Activated naive CD4-positive, alpha-beta T cell treated with anti-CD3 and anti-CD28 coated beads, Interleukin-2, amount 50 U/mL, for 72 hours (primary cell): ENCODE measurements around the gene SH3GLB2. TPM values are rescaled to one million over a fixed set of nuclear protein-coding genes. Genes with fewer than 3 reads are reported as not detected.
A peak's percentile ranks its signal among the peaks of the same experiment; 100 is the strongest.
"Not testable (repeated sequence)": the region's sequence is repeated elsewhere in the genome, so short reads cannot be mapped to it uniquely, and the experiment has no call there.

ENCODE experiments used
- ATAC-seq, 2 donors: fragments of 150-1000 bp; cut with Tn5 transposase; 2 replicates each; pipeline ENCODE4 v1.10.0; 2021; ENCODE audit warnings: mild to moderate bottlenecking in 2 of 2, moderate library complexity in 2 of 2
- DNase-seq, 2 donors: peaks; one replicate each; pipeline ENCODE4 v3.0.0; 2021 to 2022; ENCODE audit warnings: low spot score in 2 of 2
- H3K27ac Mint-ChIP-seq, 2 donors: one replicate each; pipeline ENCODE4 v1.8.0; 2022; ENCODE audit warnings: mild to moderate bottlenecking in 2 of 2, mixed read lengths in 2 of 2
- H3K36me3 Mint-ChIP-seq, 2 donors: one replicate each; pipeline ENCODE4 v1.8.0; 2022; ENCODE audit warnings: mixed read lengths in 2 of 2
- H3K9me3 Mint-ChIP-seq, 2 donors: one replicate each; pipeline ENCODE4 v1.8.0; 2022; ENCODE audit warnings: mixed read lengths in 2 of 2
- total RNA-seq, 2 donors: library from RNA; stranded (reverse); gene quantifications; one replicate each; pipeline ENCODE4 v1.2.3, GENCODE V29; 2022

Gene SH3GLB2
- total RNA-seq, 2 donors from 2014 or later: 44.1 to 59.9 TPM

GRCh38 chr9:128992995-128993394, 35.1 kb downstream of the SH3GLB2 start:
- Mint-ChIP-seq H3K9me3 (no peaks in the 10 kb centered on the region), H3K27ac (no peak overlapping the region), H3K36me3 (peaks cover 24 to 33% of the 10 kb centered on the region in 2 donors)
- ATAC-seq: no peak
- no peak for DNase-seq

- H3K36me3 Mint-ChIP-seq: peaks cover 8 to 17% of the 10 kb centered on the region in 2 donors
- DNase-seq (no peak), ATAC-seq (no peak)
- H3K27ac Mint-ChIP-seq: peak overlapping the region in 1 of 2 donors; percentile 70
- no peaks in the 10 kb centered on the region for H3K9me3 Mint-ChIP-seq
Observed at GRCh38 chr9:128987805-128988204, 40.3 kb downstream of the SH3GLB2 start.

GRCh38 chr9:128986671-128987070, 41.5 kb downstream of the SH3GLB2 start:
- Mint-ChIP-seq H3K27ac (no peak overlapping the region), H3K36me3 (peaks cover 14 to 22% of the 10 kb centered on the region in 2 donors), H3K9me3 (no peaks in the 10 kb centered on the region)
- ATAC-seq: no peak
- DNase-seq: no peak

DNA sequence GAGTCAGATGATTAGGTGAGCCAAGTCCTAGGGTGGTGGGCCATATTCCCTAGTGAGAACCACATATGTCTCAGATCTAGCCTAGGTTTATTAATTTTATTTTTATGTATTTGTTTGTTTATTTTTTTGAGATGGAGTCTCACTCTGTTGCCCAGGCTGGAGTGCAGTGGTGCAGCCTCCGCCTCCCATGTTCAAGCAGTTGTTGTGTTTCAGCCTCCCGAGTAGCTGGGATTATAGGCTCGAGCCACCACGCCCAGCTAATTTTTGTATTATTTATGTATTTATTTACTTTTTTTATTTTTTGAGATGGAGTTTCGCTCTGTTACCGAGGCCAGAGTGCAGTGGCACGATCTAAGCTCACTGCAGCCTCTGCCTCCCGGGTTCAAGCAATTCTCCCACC, 44.6 kb downstream of the SH3GLB2 start:
- Mint-ChIP-seq H3K36me3 (peaks cover 14 to 22% of the 10 kb centered on the region in 2 donors), H3K9me3 (no peaks in the 10 kb centered on the region), H3K27ac (peak overlapping the region in 1 of 2 donors; percentile 26)
- no peak for DNase-seq
- ATAC-seq: no peak

- H3K9me3 Mint-ChIP-seq: no peaks in the 10 kb centered on the region
- ATAC-seq (no peak), DNase-seq (no peak)
- H3K27ac Mint-ChIP-seq: no peak overlapping the region
- H3K36me3 Mint-ChIP-seq: peaks cover 10 to 16% of the 10 kb centered on the region in 2 donors
Observed at GRCh38 chr9:128979111-128979510, 49.0 kb downstream of the SH3GLB2 start.

DNA sequence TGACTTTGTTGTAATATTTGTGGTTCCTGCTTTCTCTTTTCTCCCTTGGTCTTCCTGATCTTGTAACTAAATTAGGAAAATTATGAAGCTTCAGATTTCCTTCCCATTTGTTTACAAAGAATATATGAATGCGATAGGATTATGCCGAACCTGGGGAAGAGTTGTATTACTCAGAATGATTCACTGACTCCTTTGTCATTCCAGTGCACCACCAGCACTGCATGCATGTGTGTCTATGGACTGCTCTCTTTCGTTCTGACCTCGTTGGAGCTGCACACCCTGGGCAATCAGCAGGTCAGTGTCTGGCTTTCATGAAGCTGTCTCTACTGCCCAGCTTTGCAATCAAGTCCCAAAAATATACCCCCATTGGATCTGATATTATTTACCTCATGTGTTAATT, 55.2 kb downstream of the SH3GLB2 start:
- no peak for ATAC-seq
- Mint-ChIP-seq H3K27ac (peak overlapping the region in 1 of 2 donors; percentile 62), H3K9me3 (no peaks in the 10 kb centered on the region), H3K36me3 (peaks cover 0 to 18% of the 10 kb centered on the region in 2 donors)
- no peak for DNase-seq

DNA sequence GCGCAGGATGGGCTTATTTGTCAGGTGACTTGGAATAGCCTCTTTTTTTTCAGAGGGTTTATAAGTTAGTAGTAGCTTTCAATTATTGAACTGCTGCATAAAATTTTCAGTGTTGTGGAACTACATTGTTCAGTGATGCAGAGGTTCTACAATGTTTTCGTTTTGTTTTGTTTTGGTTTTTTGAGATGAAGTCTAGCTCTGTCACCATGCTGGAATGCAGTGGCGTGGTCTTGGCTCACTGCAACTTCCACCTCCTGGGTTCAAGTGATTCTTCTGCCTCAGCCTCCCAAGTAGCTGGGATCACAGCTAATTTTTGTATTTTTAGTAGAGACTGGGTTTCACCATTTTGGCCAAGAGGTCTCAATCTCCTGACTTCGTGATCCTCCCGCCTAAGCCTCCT, 58.6 kb downstream of the SH3GLB2 start:
- H3K9me3 Mint-ChIP-seq: no peaks in the 10 kb centered on the region
- DNase-seq (no peak), ATAC-seq (no peak)
- no peak overlapping the region for H3K27ac Mint-ChIP-seq
- H3K36me3 Mint-ChIP-seq: peaks cover 0 to 16% of the 10 kb centered on the region in 2 donors

- not testable (repeated sequence) for ATAC-seq, H3K27ac Mint-ChIP-seq, DNase-seq, H3K36me3 Mint-ChIP-seq, H3K9me3 Mint-ChIP-seq
Observed at GRCh38 chr9:128961403-128961802, 66.7 kb downstream of the SH3GLB2 start.

Other genes with a start within 250 kb of the SH3GLB2 start
- 10 to 100 TPM; 15.6 to 22.7 TPM for gene TBC1D13, start 241.1 kb downstream of the SH3GLB2 start, total RNA-seq
- gene ENDOG, start 209.8 kb downstream of the SH3GLB2 start, total RNA-seq: 10 to 100 TPM in 1 of 2 donors, 1 to 10 TPM in 1; 8.2 to 16.0 TPM
- 10 to 100 TPM; 63.8 to 64.9 TPM for gene SPOUT1, start 198.5 kb downstream of the SH3GLB2 start, total RNA-seq
- 10 to 100 TPM; 19.9 to 49.0 TPM for gene KYAT1, start 146.4 kb downstream of the SH3GLB2 start, total RNA-seq
- 10 to 100 TPM; 16.3 to 20.9 TPM for gene LRRC8A, start 146.2 kb downstream of the SH3GLB2 start, total RNA-seq
- gene PHYHD1, start 107.3 kb downstream of the SH3GLB2 start, total RNA-seq: under 1 TPM; 0.54 to 0.64 TPM
- gene DOLK, start 80.7 kb downstream of the SH3GLB2 start, total RNA-seq: 1 to 10 TPM; 5.1 to 5.6 TPM
- gene NUP188, start 80.6 kb downstream of the SH3GLB2 start, total RNA-seq: 100 to 1,000 TPM; 110 to 123 TPM
- 10 to 100 TPM; 30.4 to 79.3 TPM for gene MIGA2, start 8.3 kb upstream of the SH3GLB2 start, total RNA-seq
- 10 to 100 TPM; 11.6 to 36.1 TPM for gene DOLPP1, start 52.8 kb upstream of the SH3GLB2 start, total RNA-seq
- gene CRAT, start 82.5 kb upstream of the SH3GLB2 start, total RNA-seq: 10 to 100 TPM; 14.7 to 35.6 TPM
- gene PTPA, start 83.1 kb upstream of the SH3GLB2 start, total RNA-seq: 100 to 1,000 TPM in 1 of 2 donors, 10 to 100 TPM in 1; 93.1 to 109 TPM
- gene IER5L, start 149.9 kb upstream of the SH3GLB2 start, total RNA-seq: 1 to 10 TPM; 3.6 to 5.7 TPM